Activated effector memory CD4-positive, alpha-beta T cell treated with Interleukin-2 at 50 U/mL for 16 hours (primary cell): ENCODE data around the gene BMP6.
"Not testable (repeated sequence)": the region's sequence is repeated elsewhere in the genome, so short reads cannot be mapped to it uniquely, and the experiment has no call there.

Experiments used
- DNase-seq: peaks from one replicate; pipeline ENCODE4 v3.0.0-alpha.2; 2020

The BMP6 gene

DNA sequence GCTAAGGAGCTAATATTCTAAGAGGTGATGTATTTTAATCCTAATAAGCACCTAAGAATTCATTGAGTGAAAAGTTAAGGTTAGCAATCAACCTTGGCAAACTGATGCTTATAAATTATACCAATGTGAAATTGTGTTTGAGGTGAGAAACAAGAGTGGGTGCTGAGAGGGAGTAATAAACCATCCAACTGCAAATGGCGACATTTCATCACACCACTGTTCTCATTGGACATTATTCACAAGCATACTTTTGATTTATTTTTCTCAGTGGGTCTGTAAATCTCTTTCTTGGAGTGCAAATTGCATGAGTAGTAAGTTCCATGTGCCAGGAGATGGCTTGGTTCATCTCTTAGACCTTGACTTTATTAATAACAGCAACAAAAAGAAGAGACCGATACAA is 71.5 kb downstream of the BMP6 start:
- no peak for DNase-seq

DNA sequence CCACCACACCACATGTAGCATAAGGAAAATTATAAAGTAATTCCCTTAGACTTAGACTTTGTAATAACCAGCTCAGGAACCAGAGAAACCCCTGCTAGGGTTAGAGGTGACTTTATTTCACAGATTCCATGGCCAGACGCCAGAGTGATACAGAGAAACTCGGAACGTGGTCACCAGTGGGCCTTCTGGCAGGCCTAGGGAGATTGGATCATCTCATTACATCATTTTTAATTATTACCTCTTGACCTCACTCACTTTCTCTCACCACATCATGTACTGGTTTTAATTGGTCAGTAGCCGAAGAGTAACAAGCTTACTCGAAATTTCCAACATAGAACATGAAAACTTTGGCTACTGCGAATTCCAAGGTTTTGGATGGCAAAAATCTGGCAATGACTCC is 72.9 kb downstream of the BMP6 start:
- no peak for DNase-seq

DNA sequence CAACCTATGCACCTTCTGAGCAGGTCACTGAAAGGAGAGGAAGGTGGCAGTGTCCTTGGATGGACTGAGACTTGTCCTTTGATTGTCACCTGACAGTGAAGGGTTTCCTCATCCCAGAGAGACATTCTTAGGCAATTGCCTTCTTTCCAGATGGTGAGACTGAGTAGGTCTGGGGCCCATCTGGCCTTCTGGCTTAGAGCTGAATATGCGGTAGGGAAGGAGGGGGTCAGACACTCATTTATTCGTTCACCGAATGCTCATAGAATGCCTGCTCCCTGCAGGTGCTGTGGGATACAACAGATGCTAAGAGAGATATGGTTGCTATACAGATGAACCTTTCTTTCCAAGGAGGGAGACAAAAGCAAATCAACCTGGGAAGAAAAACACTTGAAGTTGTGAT is 76.8 kb downstream of the BMP6 start:
- no peak for DNase-seq

GRCh38 chr6:7803214-7803613 is 77.3 kb downstream of the BMP6 start:
- DNase-seq = no peak

DNA sequence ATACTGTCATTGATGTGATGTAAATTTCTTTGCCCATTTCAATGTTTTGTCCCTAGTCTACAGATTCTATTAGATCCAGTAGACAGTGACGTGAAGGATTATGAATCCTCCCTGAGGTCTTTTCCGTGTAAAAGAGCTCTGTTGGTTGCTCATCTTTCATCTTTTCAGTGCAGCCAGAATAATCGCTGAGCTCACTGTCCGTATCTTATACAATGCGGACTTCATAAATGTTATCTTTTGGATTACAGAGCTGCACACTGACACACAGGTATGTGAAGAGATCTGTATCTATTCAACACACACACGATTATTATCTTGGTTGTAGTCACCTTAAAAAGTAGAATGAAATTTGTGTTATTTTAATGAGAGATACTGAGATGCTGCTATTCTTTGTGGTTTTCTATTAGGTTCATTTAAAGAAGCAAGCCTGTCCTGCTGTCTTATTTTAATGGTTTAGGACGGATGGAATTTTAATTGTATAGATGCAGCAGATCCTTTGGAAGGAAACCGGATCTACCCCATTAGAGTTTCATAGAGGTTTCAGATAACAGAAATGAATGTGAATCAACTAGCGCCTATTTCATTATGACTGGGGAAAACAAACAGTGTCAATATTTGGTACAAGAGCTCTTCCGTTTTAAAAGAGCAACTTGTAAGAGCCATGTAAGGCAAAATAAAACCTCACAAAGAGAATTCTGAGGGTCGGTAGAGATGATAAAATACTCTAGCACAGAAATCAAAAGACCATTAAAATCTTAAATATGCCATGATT is 79.4 kb downstream of the BMP6 start:
- DNase-seq = no peak

DNA sequence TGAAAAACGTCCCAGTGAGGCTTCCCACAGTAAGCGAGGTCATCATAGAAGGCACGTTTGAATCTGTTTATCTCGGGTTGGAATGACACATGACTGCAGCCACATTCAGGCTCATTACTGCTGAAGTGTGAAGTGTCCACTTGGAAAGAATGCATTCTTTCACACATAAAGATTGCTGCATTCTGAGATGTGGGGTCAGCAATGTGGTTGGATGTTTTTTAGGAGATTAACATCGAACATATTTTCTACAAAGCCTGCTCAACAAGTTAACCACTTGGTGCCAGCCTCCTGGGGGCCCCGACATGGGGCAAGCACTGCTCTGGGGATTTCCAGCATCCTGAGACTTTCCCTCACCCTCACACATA is 79.9 kb downstream of the BMP6 start:
- no peak for DNase-seq

GRCh38 chr6:7806711-7807110 is 80.8 kb downstream of the BMP6 start:
- DNase-seq = no peak

GRCh38 chr6:7809346-7809745 is 83.4 kb downstream of the BMP6 start:
- no peak for DNase-seq

- DNase-seq = no peak
These were observed 85.5 kb downstream of the BMP6 start for GRCh38 chr6:7811441-7811840.

DNA sequence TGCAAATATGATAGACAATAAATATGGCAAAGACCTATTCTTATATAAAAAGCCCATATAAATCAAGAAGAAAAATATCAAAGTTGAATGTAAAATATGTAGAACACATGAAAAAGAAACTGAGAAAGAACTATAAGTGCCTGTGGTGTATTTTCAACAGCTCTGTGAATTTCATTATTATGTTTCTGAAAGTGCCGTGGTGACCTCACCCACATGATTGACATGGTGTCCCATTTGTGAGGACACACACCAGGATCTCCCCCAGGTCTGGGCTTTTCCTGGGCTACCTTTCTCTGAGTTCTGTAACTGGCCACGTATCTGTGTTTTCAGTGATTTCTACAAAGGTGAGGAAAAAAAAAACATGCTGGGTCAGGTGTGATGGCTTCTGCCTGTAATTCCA is 86.7 kb downstream of the BMP6 start:
- DNase-seq = no peak

- DNase-seq = no peak
These were observed 87.3 kb downstream of the BMP6 start for GRCh38 chr6:7813193-7813592.

DNA sequence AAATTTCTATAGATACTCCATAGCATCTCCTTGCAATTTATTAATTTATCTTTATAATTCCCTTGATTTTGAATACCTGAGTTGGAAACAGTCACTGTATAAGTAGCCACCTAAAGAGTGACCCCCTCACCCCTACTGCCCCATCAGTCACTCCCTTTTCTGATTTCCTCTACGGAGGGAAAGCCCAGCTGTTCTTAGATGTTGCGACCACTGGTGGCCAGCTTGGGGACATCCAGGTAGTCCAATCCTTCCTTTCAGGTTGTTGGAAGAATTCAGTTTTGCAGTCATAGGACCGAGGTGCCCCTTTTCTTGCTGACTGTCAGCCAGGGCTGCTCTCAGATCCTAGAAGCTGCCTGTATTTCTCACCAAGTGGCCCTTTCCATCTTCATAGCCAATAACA is 87.8 kb downstream of the BMP6 start:
- no peak for DNase-seq

DNA sequence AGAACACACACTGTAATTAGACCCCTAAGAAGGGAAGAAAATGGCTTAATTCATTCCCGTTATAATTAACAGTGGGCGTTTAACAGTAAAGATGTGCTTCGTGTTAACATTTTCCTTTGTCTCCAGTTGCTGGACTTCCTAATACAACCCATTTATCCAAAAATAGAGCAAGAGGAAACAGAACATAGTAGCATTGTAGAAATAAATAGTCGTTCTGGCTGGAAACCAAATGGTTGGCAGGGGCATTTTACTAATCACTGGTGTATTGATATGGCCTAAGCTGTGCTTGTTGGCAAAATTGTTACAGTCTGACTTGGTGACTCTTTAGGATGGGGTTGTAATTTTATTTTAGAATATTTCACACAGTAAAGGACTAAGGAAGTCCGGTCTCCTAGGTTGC is 89.8 kb downstream of the BMP6 start:
- no peak for DNase-seq

DNA sequence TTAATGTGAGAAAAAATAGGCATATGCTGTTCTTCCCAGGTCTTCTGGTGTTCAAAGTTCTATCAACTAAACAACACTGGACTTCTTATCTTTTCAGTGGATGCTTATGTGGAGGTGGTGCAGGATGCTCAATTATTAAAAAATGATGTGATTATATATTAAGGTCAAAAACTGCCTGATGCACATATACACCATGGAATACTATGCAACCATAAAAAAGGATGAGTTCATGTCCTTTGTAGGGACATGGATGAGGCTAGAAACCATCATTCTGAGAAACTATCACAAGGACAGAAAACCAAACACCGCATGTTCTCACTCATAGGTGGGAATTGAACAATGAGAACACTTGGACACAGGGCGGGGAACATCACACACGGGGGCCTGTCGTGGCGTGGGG is 91.3 kb downstream of the BMP6 start:
- DNase-seq = not testable (repeated sequence)

DNA sequence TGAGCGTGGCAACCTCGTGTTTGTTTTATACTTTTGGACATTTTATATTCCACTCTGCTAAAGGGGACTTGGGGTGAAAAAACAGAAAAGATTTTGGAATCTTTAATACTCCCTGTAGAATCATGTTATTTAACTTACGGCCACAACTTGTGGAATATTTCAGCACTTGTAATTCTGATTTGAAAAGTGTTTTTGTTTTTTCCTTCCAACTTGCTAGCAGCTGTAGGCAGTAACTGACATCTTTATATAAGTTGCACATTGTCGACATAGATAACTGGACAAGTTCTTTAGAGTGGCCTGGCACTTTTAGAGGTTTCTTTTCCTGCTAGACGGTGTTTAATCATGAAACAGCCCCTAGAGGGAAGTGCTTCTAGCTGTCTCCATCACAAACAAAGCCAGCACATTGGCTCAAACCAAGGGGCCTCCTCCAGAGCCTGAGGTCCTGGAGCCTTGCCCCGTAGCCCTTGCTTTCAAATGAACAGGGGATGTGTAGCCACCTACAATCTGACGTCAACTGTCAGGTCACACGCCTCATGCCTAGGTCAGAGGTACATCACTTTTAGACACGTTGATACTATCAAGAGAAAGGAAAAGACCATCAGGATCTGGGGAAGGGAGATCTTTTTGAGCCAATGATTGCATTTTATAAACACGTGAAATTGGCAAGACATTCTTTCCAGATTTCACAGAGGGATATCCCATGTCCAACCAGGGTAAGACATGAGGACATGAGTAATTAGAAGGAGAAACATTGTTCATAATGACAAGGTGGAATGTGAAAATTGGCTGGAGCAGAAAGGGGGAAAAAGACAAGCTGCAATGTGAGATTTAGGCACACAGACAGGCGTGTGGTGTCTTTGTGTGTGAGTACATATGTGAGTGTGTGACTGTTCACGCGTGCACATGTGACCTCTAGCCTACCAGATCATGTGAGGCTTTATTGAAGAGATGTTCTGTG is 92.6 kb downstream of the BMP6 start:
- DNase-seq = no peak

DNA sequence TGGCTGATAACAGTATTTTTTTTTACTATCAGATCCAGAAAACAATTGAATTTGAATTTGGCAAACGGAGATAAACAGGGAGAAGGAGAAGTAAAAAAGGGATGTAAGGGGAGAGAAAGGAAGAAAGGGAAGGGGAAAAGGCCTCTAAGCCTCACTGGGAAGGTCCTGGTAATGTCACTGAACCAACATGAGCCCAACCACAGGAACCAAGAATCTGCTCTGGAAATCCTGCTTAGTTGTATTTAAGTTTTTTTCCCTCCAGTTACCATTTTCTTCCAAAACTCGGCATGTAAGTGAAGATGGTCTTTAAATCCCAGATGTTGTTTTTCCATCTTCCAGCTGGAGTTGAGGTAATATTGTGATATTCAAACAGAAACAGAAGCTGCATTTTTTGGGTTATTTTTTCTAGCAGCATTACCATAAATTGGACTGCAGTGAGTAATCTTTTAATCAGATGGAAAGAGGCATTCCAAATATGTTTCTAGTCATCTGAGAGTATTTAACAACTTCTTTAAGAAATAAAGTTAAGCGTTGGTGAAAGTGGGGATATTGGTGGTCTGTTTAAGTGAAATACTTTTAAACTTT is 93.6 kb downstream of the BMP6 start:
- no peak for DNase-seq

DNA sequence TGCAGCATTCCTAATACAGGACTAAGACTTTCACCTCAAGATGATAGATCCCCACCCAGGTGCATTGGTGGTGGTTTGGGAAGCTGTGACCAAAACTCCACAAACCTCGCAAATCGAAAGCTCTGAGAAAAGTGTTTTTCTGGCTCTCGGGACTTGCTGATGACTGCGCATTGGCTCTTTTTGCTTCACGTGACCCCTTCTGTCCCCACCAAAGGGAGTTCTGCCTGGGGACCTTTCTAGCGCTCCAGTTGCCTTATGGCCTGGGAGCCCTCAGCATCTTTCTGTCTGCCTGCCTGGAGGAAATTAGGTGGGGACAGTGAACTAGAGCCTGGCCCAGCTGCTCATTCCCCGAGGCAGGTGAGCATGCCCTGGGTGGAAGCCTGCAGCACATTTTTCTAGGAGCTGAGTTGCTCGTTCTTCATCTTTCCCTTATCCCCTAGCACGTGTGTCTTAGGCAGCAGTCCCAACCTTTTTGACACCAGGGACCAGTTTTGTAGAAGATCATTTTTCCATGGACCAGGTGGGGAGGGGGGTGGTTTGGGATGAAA is 94.5 kb downstream of the BMP6 start:
- DNase-seq = no peak

DNA sequence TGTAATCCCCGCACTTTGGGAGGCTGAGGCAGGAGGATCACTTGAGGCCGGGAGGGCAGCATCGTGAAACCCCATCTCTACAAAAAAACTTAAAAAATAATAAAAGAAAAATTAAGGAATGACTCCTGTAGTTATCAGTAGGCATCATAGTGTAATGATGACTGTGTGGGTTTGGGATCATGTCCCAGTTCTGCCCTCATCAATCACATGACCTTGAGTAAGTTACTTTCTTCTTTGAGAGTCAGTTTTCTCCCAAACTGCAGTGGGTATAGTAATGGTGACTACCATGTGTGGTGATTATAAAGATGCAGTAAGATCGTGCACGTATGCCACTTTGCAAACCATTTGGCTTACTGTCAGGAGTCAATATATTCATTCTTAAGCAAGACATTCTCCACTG is 95.5 kb downstream of the BMP6 start:
- no peak for DNase-seq

GRCh38 chr6:7823552-7823951 is 97.7 kb downstream of the BMP6 start:
- DNase-seq = no peak

GRCh38 chr6:7825986-7826385 is 100.1 kb downstream of the BMP6 start:
- DNase-seq = no peak

- no peak for DNase-seq
These were observed 101.2 kb downstream of the BMP6 start for GRCh38 chr6:7827142-7827541.

GRCh38 chr6:7828124-7828523 is 102.2 kb downstream of the BMP6 start:
- no peak for DNase-seq

DNA sequence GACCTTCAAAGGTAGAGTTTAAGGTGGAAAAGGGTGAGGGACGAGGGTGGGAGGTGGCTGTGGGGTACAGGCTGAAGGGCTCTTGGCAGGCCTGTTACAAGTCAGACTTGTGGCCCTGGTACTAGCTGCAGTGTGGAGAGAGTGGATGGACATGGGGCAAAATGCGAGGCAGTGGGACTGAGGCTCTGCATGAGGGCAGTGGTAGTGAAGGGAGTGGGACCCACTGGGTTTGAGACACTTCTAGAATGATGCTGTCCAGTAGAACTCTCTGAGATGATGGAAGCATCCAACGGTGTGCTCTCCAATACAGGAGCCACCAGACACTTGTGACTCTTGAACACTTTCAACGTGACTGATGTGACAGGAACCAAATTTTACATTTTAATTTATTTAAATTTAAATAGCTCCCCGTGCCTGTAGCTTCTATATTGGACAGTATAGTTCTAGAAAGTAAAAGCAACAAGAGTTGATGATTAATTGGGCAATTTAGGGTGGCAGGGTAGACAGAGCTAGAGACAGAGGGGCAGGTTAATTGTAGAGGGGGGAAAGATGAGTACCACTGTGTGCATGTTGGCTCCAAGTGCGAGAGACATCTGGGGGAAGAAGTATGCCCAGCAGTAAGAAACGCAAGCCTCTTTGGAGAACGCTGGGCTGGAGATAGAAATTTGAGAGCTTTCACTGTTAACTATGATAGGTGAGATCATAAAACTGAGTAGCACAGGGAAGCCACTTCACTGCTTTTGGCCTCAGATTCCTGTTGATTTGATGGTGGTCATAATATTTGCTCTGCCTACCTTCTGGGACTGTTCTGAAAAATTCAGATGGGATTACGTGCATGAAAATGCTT is 107.2 kb downstream of the BMP6 start:
- no peak for DNase-seq
